ENCODE results near the gene RABGAP1L.

Gene RABGAP1L

DNA sequence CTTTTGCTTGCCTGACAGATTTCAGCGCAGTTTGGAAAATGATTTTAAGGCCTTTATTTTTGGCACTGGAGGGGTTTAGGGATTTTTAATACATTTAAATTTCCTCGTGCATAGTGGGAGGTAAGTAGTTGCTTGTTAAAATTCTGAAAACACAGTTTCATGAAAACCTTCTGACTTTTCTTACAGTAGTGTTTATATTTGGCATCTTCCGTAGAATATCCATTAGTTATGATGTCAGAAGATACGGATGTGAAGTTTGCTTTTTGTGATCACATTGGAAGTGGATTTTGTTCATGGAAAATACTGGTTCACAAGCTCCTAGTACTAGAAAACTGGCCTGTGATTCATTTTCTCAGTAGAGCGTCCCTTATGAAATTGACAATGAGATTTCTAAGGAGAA, 1.3 kb downstream of the RABGAP1L start:
- in situ Hi-C loops (cut with MboI; ENCODE audit: low sequenced_read_pairs, unreplicated experiment) = no loop called here
- no peak for DNase-seq (ENCODE audit: low spot score)
- TF ChIP-seq, protein P1, sequence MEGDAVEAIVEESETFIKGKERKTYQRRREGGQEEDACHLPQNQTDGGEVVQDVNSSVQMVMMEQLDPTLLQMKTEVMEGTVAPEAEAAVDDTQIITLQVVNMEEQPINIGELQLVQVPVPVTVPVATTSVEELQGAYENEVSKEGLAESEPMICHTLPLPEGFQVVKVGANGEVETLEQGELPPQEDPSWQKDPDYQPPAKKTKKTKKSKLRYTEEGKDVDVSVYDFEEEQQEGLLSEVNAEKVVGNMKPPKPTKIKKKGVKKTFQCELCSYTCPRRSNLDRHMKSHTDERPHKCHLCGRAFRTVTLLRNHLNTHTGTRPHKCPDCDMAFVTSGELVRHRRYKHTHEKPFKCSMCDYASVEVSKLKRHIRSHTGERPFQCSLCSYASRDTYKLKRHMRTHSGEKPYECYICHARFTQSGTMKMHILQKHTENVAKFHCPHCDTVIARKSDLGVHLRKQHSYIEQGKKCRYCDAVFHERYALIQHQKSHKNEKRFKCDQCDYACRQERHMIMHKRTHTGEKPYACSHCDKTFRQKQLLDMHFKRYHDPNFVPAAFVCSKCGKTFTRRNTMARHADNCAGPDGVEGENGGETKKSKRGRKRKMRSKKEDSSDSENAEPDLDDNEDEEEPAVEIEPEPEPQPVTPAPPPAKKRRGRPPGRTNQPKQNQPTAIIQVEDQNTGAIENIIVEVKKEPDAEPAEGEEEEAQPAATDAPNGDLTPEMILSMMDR (IDR thresholded peaks at IDR 0.05; ENCODE audit: borderline replicate concordance, control extremely low read depth, extremely low read depth, insufficient read depth, missing control alignments) = no peak

- TF ChIP-seq, protein P1 (IDR thresholded peaks at IDR 0.05; ENCODE audit: borderline replicate concordance, control extremely low read depth, extremely low read depth, insufficient read depth, missing control alignments) = no peak
- no peak for DNase-seq (ENCODE audit: low spot score)
- in situ Hi-C loops (cut with MboI; ENCODE audit: low sequenced_read_pairs, unreplicated experiment) = no loop called here
These were observed 2.5 kb downstream of the RABGAP1L start for GRCh38 chr1:174161813-174162212.

- DNase-seq (ENCODE audit: low spot score) = no peak
- TF ChIP-seq, protein P1 (IDR thresholded peaks at IDR 0.05; ENCODE audit: borderline replicate concordance, control extremely low read depth, extremely low read depth, insufficient read depth, missing control alignments) = no peak
- in situ Hi-C loops (cut with MboI; ENCODE audit: low sequenced_read_pairs, unreplicated experiment) = no loop called here
These were observed 5.5 kb downstream of the RABGAP1L start for GRCh38 chr1:174164826-174165225.

DNA sequence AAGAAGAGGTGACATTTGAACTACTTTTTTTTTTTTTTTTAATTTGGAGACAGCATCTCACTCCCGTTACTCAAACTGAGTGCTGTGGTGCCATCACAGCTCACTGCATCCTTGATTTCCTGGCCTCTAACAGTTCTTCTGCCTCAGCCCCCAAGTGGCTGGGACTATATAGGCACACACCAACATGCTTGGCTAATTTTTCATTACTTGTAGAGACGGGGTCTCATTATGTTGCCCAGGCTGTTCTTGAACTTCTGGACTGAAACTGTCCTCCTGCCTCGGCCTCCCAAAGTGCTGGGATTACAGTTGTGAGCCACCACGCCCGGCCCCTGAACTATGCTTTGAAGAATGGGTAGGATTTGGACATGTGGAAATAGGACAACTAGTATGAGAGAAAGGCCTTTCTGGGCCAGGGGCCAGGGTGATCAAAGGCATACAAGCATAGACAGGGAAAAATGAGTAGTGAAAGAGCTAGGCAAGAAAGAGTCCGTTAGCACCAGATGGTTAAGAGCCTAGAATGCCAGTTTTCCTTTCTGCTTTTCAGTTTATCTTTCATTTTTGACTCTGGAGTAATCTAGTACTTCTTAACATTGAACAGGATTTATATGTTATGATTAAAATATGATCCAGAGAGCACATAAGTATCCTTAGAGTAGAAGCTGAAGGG, 6.3 kb downstream of the RABGAP1L start:
- no peak for DNase-seq (ENCODE audit: low spot score)
- TF ChIP-seq, protein P1 (IDR thresholded peaks at IDR 0.05; ENCODE audit: borderline replicate concordance, control extremely low read depth, extremely low read depth, insufficient read depth, missing control alignments) = peak; percentile 10
- in situ Hi-C loops (cut with MboI; ENCODE audit: low sequenced_read_pairs, unreplicated experiment) = no loop called here

- TF ChIP-seq, protein P1 (IDR thresholded peaks at IDR 0.05; ENCODE audit: borderline replicate concordance, control extremely low read depth, extremely low read depth, insufficient read depth, missing control alignments) = no peak
- in situ Hi-C loops (cut with MboI; ENCODE audit: low sequenced_read_pairs, unreplicated experiment) = no loop called here
- DNase-seq (ENCODE audit: low spot score) = no peak
These were observed 7.4 kb downstream of the RABGAP1L start for GRCh38 chr1:174166530-174167264.

GRCh38 chr1:174167265-174167803, 8.0 kb downstream of the RABGAP1L start:
- no peak for DNase-seq (ENCODE audit: low spot score)

More at GRCh38 chr1:174167265-174167803, 8.0 kb downstream of the RABGAP1L start:
- in situ Hi-C loops (cut with MboI; ENCODE audit: low sequenced_read_pairs, unreplicated experiment) = no loop called here
- TF ChIP-seq, protein P1 (IDR thresholded peaks at IDR 0.05; ENCODE audit: borderline replicate concordance, control extremely low read depth, extremely low read depth, insufficient read depth, missing control alignments) = no peak

Data from GM13976 (cell line).